GM18873 (cell line): ENCODE measurements around the gene ENDOD1.

Experiments
- ATAC-seq: cut with Tn5 transposase; IDR thresholded peaks from one replicate; pipeline ENCODE4 v1.9.1; 2021; ENCODE audit warnings: mild to moderate bottlenecking, moderate library complexity, moderate number of reproducible peaks; ENCODE audit not compliant: unreplicated experiment, low FRiP score

Gene ENDOD1

GRCh38 chr11:95137299-95137698, 47.7 kb downstream of the ENDOD1 start:
- no peak for ATAC-seq

- ATAC-seq, result no peak
Measured at GRCh38 chr11:95138448-95138847, 48.8 kb downstream of the ENDOD1 start.

- ATAC-seq, result no peak
Measured at GRCh38 chr11:95140397-95141033, 50.9 kb downstream of the ENDOD1 start.

- no peak for ATAC-seq
Measured at GRCh38 chr11:95142431-95142830, 52.8 kb downstream of the ENDOD1 start.

- ATAC-seq, result no peak
Measured at GRCh38 chr11:95143106-95143681, 53.5 kb downstream of the ENDOD1 start.

GRCh38 chr11:95144313-95145235, 54.9 kb downstream of the ENDOD1 start:
- no peak for ATAC-seq

GRCh38 chr11:95145430-95146060, 55.9 kb downstream of the ENDOD1 start:
- no peak for ATAC-seq

- no peak for ATAC-seq
Measured at GRCh38 chr11:95147364-95147905, 57.8 kb downstream of the ENDOD1 start.

GRCh38 chr11:95148406-95148805, 58.8 kb downstream of the ENDOD1 start:
- no peak for ATAC-seq

GRCh38 chr11:95148938-95149337, 59.3 kb downstream of the ENDOD1 start:
- ATAC-seq, result no peak

- no peak for ATAC-seq
Measured at GRCh38 chr11:95149651-95150364, 60.2 kb downstream of the ENDOD1 start.

- peak; percentile 81 for ATAC-seq
Measured at GRCh38 chr11:95150956-95151684, 61.5 kb downstream of the ENDOD1 start.

GRCh38 chr11:95152876-95153856, 63.5 kb downstream of the ENDOD1 start:
- ATAC-seq, result no peak

GRCh38 chr11:95153857-95154246, 64.2 kb downstream of the ENDOD1 start:
- no peak for ATAC-seq

- no peak for ATAC-seq
Measured at GRCh38 chr11:95154514-95154913, 64.9 kb downstream of the ENDOD1 start.

- no peak for ATAC-seq
Measured at GRCh38 chr11:95155385-95155784, 65.7 kb downstream of the ENDOD1 start.

GRCh38 chr11:95156133-95156721, 66.6 kb downstream of the ENDOD1 start:
- ATAC-seq, result no peak
